Measurements from ENCODE around the gene OR8K1. TPM values are rescaled to one million over a fixed set of nuclear protein-coding genes. Genes with fewer than 3 reads are reported as not detected.

The OR8K1 gene
- total RNA-seq, result not detected

DNA sequence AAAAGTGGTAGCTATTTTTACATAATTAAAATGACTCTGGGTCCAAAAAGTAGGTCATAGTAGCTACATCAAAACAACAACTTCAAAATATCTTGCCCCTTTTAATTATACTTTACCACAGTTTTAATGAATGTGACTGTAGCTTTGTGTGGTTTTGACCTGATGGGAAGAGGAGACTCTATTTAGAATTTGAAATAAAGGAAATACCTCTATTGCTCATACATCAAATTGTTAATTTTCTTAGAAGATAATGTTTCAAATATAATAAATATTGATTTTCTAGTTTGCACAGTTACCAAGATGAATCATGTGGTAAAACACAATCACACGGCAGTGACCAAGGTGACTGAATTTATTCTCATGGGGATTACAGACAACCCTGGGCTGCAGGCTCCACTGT lies at the start of gene OR8K1:
Gene OR8K1, plus strand, starts transcription at position 301 of the 400 bp plus-strand sequence. Its CDS starts 0 bp downstream, at position 301.
- ATAC-seq, result no peak
- no peak for TF ChIP-seq CTCF (IDR thresholded peaks at IDR 0.05)
- no peak for TF ChIP-seq POLR2A (IDR thresholded peaks at IDR 0.05)
- no peak for TF ChIP-seq POLR2AphosphoS5 (IDR thresholded peaks at IDR 0.05)
- no peak for TF ChIP-seq EP300 (IDR thresholded peaks at IDR 0.05)
- 91 to 94% methylated on average over 1 of the region's 1 CpG for WGBS, 2 donors (ENCODE audit: low coverage in 1 of 2)
- Histone ChIP-seq H3K36me3 (no peaks in the 10 kb centered on the region), H3K9me3 (no peaks in the 10 kb centered on the region), H3K4me3 (no peak within 1 kb of the TSS), H3K4me1 (no peaks in the 10 kb centered on the region), H3K27me3 (no peaks in the 10 kb centered on the region), H3K27ac (no peak within 1 kb of the TSS)

GRCh38 chr11:56296898-56297297 lies 48.9 kb upstream of the OR8K1 start:
- Histone ChIP-seq H3K36me3 (no peaks in the 10 kb centered on the region), H3K4me1 (no peaks in the 10 kb centered on the region), H3K27me3 (no peaks in the 10 kb centered on the region), H3K9me3 (no peaks in the 10 kb centered on the region), H3K27ac (no peak overlapping the region), H3K4me3 (no peak overlapping the region)
- TF ChIP-seq POLR2A (IDR thresholded peaks at IDR 0.05), result no peak
- no peak for TF ChIP-seq EP300 (IDR thresholded peaks at IDR 0.05)
- no peak for TF ChIP-seq CTCF (IDR thresholded peaks at IDR 0.05)
- TF ChIP-seq POLR2AphosphoS5 (IDR thresholded peaks at IDR 0.05), result no peak
- no peak for ATAC-seq
- 61 to 84% methylated on average over 4 of the region's 4 CpGs for WGBS, 2 donors (ENCODE audit: low coverage in 1 of 2)

GRCh38 chr11:56307836-56308235 lies 38.0 kb upstream of the OR8K1 start:
- 50% methylated on average over 1 of the region's 3 CpGs; no CpG with 5 or more reads in 1 of the 2 donors for WGBS, 2 donors (ENCODE audit: low coverage in 1 of 2)

GRCh38 chr11:56314844-56315243 lies 31.0 kb upstream of the OR8K1 start, which contains the start of gene OR8K3:
OR8K3 (plus strand) TSS chr11:56315144; CDS start chr11:56318307, 3,163 bp downstream.
- H3K4me3 ChIP-seq, result no peak within 1 kb of the TSS
- H3K27me3 ChIP-seq, result no peaks in the 10 kb centered on the region
- H3K4me1 ChIP-seq, result no peaks in the 10 kb centered on the region
- H3K27ac ChIP-seq, result no peak within 1 kb of the TSS
- ATAC-seq, result no peak
- H3K36me3 ChIP-seq, result no peaks in the 10 kb centered on the region
- H3K9me3 ChIP-seq, result no peaks in the 10 kb centered on the region
- TF ChIP-seq POLR2AphosphoS5 (IDR thresholded peaks at IDR 0.05) (no peak), POLR2A (IDR thresholded peaks at IDR 0.05) (no peak), EP300 (IDR thresholded peaks at IDR 0.05) (no peak), CTCF (IDR thresholded peaks at IDR 0.05) (no peak)

More at GRCh38 chr11:56307836-56308235, 38.0 kb upstream of the OR8K1 start:
- TF ChIP-seq EP300 (IDR thresholded peaks at IDR 0.05) (no peak), POLR2AphosphoS5 (IDR thresholded peaks at IDR 0.05) (no peak), CTCF (IDR thresholded peaks at IDR 0.05) (no peak), POLR2A (IDR thresholded peaks at IDR 0.05) (no peak)
- Histone ChIP-seq H3K27me3 (no peaks in the 10 kb centered on the region), H3K4me3 (no peak overlapping the region), H3K4me1 (no peaks in the 10 kb centered on the region), H3K9me3 (peaks cover 0 to 21% (median 0%) of the 10 kb centered on the region in 3 donors), H3K27ac (no peak overlapping the region), H3K36me3 (no peaks in the 10 kb centered on the region)
- no peak for ATAC-seq

GRCh38 chr11:56331861-56332491 lies 13.9 kb upstream of the OR8K1 start:
- ATAC-seq, result no peak
- 60 to 80% methylated on average over 1 to 3 of the region's 34 CpGs for WGBS, 2 donors (ENCODE audit: low coverage in 1 of 2)
- TF ChIP-seq CTCF (IDR thresholded peaks at IDR 0.05) (no peak), EP300 (IDR thresholded peaks at IDR 0.05) (no peak), POLR2AphosphoS5 (IDR thresholded peaks at IDR 0.05) (no peak), POLR2A (IDR thresholded peaks at IDR 0.05) (no peak)

More at GRCh38 chr11:56331861-56332491, 13.9 kb upstream of the OR8K1 start:
- Histone ChIP-seq H3K27me3 (no peaks in the 10 kb centered on the region), H3K9me3 (peaks cover 0 to 5% (median 0%) of the 10 kb centered on the region in 3 donors), H3K4me1 (no peaks in the 10 kb centered on the region), H3K36me3 (no peaks in the 10 kb centered on the region), H3K4me3 (no peak overlapping the region), H3K27ac (no peak overlapping the region)

All from gastroesophageal sphincter (tissue), 4 donors.